ENCODE results near the gene OR51B4.

DNA sequence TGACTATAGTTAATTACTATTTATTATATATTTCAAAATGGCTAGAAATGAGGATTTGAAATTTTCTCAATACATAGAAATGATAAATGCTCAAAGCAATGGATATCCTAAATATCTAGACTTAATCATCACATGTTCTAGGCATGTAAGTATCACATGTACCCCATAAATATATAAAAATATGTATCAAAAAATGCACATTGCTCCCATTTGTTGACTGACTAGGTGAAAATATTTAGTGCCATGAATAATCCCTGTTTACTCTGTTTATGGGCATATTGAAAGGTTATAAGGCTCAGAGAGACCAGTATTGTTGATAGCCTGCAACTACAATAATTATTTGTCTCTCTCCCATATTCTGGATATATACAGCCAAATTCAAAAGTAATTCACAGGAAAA is 35.1 kb downstream of the OR51B4 start:
- TF ChIP-seq, protein P1, sequence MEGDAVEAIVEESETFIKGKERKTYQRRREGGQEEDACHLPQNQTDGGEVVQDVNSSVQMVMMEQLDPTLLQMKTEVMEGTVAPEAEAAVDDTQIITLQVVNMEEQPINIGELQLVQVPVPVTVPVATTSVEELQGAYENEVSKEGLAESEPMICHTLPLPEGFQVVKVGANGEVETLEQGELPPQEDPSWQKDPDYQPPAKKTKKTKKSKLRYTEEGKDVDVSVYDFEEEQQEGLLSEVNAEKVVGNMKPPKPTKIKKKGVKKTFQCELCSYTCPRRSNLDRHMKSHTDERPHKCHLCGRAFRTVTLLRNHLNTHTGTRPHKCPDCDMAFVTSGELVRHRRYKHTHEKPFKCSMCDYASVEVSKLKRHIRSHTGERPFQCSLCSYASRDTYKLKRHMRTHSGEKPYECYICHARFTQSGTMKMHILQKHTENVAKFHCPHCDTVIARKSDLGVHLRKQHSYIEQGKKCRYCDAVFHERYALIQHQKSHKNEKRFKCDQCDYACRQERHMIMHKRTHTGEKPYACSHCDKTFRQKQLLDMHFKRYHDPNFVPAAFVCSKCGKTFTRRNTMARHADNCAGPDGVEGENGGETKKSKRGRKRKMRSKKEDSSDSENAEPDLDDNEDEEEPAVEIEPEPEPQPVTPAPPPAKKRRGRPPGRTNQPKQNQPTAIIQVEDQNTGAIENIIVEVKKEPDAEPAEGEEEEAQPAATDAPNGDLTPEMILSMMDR (IDR thresholded peaks at IDR 0.05; ENCODE audit: insufficient read depth, low read length, poor library complexity, severe bottlenecking) = no peak
- TF ChIP-seq EZH2phosphoT487 (conservative IDR thresholded peaks at IDR 0.05; ENCODE audit: low read length) = no peak
